ENCODE measurements around the gene ZNF467.

DNA sequence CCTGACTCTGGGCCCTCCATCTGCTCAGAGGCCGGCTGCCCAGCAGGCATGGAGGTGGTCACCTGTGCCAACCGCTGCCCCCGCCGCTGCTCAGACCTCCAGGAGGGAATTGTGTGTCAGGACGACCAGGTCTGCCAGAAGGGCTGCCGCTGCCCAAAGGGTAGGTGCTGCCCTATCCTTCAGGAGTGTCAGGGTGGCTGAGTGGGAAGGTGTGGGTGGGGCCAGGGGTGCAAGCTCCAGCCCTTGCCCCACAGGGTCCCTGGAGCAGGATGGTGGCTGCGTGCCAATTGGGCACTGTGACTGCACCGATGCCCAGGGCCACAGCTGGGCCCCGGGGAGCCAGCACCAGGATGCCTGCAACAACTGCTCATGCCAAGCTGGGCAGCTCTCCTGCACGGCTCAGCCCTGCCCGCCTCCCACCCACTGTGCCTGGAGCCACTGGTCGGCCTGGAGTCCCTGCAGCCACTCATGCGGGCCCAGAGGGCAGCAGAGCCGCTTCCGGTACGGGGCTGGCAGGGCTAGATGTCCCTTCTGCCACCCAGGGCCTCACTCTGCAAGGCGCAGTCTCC is 47.3 kb upstream of the ZNF467 start:
- TF ChIP-seq, protein P1, sequence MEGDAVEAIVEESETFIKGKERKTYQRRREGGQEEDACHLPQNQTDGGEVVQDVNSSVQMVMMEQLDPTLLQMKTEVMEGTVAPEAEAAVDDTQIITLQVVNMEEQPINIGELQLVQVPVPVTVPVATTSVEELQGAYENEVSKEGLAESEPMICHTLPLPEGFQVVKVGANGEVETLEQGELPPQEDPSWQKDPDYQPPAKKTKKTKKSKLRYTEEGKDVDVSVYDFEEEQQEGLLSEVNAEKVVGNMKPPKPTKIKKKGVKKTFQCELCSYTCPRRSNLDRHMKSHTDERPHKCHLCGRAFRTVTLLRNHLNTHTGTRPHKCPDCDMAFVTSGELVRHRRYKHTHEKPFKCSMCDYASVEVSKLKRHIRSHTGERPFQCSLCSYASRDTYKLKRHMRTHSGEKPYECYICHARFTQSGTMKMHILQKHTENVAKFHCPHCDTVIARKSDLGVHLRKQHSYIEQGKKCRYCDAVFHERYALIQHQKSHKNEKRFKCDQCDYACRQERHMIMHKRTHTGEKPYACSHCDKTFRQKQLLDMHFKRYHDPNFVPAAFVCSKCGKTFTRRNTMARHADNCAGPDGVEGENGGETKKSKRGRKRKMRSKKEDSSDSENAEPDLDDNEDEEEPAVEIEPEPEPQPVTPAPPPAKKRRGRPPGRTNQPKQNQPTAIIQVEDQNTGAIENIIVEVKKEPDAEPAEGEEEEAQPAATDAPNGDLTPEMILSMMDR (IDR thresholded peaks at IDR 0.05) = no peak
- TF ChIP-seq EZH2 (IDR thresholded peaks at IDR 0.05; ENCODE audit: borderline replicate concordance, insufficient read depth, low read depth, low read length, poor library complexity, severe bottlenecking) = no peak

Measured in B cell (primary cell).